ENCODE data around the gene IER5L. TPM values are rescaled to one million over a fixed set of nuclear protein-coding genes. Genes with fewer than 3 reads are reported as not detected.

Gene IER5L
- total RNA-seq, 4 donors from 2014 or later = 4.3 to 8.2 (median 6.2) TPM

GRCh38 chr9:129146441-129146941 lies 31.6 kb downstream of the IER5L start:
- 69% methylated on average over 4 of the region's 8 CpGs for WGBS
- no peak for DNase-seq (ENCODE audit: low spot score in 2 of 2)
- H3K4me1 ChIP-seq = peaks cover 67% of the 10 kb centered on the region
- H3K36me3 ChIP-seq = peaks cover 33% of the 10 kb centered on the region
- no peaks in the 10 kb centered on the region for H3K9me3 ChIP-seq
- no peaks in the 10 kb centered on the region for H3K27me3 ChIP-seq
- no peak for TF ChIP-seq POLR2AphosphoS5 (IDR thresholded peaks at IDR 0.05)
- TF ChIP-seq EP300 (IDR thresholded peaks at IDR 0.05) = no peak
- no peak for TF ChIP-seq POLR2A (IDR thresholded peaks at IDR 0.05)
- peak overlapping the region; percentile 86 for H3K27ac ChIP-seq
- H3K4me3 ChIP-seq = no peak overlapping the region

GRCh38 chr9:129145841-129146292 lies 32.2 kb downstream of the IER5L start:
- Histone ChIP-seq H3K4me3 (no peak overlapping the region), H3K36me3 (peaks cover 33% of the 10 kb centered on the region), H3K4me1 (peaks cover 73% of the 10 kb centered on the region), H3K27me3 (no peaks in the 10 kb centered on the region), H3K27ac (peak overlapping the region; percentile 86), H3K9me3 (no peaks in the 10 kb centered on the region)
- WGBS = 48% methylated on average over 4 of the region's 7 CpGs
- no peak for DNase-seq (ENCODE audit: low spot score in 2 of 2)
- no peak for TF ChIP-seq POLR2AphosphoS5 (IDR thresholded peaks at IDR 0.05)
- TF ChIP-seq CTCF (IDR thresholded peaks at IDR 0.05) = no peak
- TF ChIP-seq POLR2A (IDR thresholded peaks at IDR 0.05) = no peak
- no peak for TF ChIP-seq EP300 (IDR thresholded peaks at IDR 0.05)

- no peaks in the 10 kb centered on the region for H3K27me3 ChIP-seq
- peak overlapping the region; percentile 86 for H3K27ac ChIP-seq
- no peaks in the 10 kb centered on the region for H3K9me3 ChIP-seq
- TF ChIP-seq EP300 (IDR thresholded peaks at IDR 0.05) = no peak
- no peak for TF ChIP-seq POLR2A (IDR thresholded peaks at IDR 0.05)
- TF ChIP-seq CTCF (IDR thresholded peaks at IDR 0.05) = no peak
- no peak for TF ChIP-seq POLR2AphosphoS5 (IDR thresholded peaks at IDR 0.05)
- WGBS = 86% methylated on average over 2 of the region's 2 CpGs
- no peak for DNase-seq (ENCODE audit: low spot score in 2 of 2)
- no peak overlapping the region for H3K4me3 ChIP-seq
- H3K4me1 ChIP-seq = peaks cover 78% of the 10 kb centered on the region
- peaks cover 33% of the 10 kb centered on the region for H3K36me3 ChIP-seq
These were observed 32.7 kb downstream of the IER5L start for GRCh38 chr9:129145316-129145715.

- no peaks in the 10 kb centered on the region for H3K27me3 ChIP-seq
- TF ChIP-seq POLR2A (IDR thresholded peaks at IDR 0.05) = no peak
- peak in 1 of 3 donors; percentile 33 for TF ChIP-seq POLR2AphosphoS5 (IDR thresholded peaks at IDR 0.05)
- TF ChIP-seq CTCF (IDR thresholded peaks at IDR 0.05) = peak; percentile 62 to 83
- H3K36me3 ChIP-seq = peaks cover 19% of the 10 kb centered on the region
- H3K27ac ChIP-seq = peak overlapping the region; percentile 100
- 43% methylated on average over 11 of the region's 14 CpGs for WGBS
- H3K9me3 ChIP-seq = no peaks in the 10 kb centered on the region
- peaks cover 94% of the 10 kb centered on the region for H3K4me1 ChIP-seq
- H3K4me3 ChIP-seq = no peak overlapping the region
- DNase-seq (ENCODE audit: low spot score in 2 of 2) = peak; percentile 94
These were observed 34.8 kb downstream of the IER5L start for GRCh38 chr9:129143031-129143927.

GRCh38 chr9:129142138-129142935 lies 35.7 kb downstream of the IER5L start:
- Histone ChIP-seq H3K4me1 (peaks cover 93% of the 10 kb centered on the region), H3K27ac (peak overlapping the region; percentile 100), H3K4me3 (peak overlapping the region; percentile 48), H3K9me3 (no peaks in the 10 kb centered on the region), H3K27me3 (no peaks in the 10 kb centered on the region), H3K36me3 (peaks cover 13% of the 10 kb centered on the region)
- DNase-seq (ENCODE audit: low spot score in 2 of 2) = no peak
- TF ChIP-seq POLR2A (IDR thresholded peaks at IDR 0.05) = no peak
- no peak for TF ChIP-seq EP300 (IDR thresholded peaks at IDR 0.05)
- no peak for TF ChIP-seq POLR2AphosphoS5 (IDR thresholded peaks at IDR 0.05)
- no peak for TF ChIP-seq CTCF (IDR thresholded peaks at IDR 0.05)
- 22% methylated on average over 6 of the region's 15 CpGs for WGBS
